HCT116 (cell line): Measurements from ENCODE around the gene ZBTB20. TPM values are rescaled to one million over a fixed set of nuclear protein-coding genes. Genes with fewer than 3 reads are reported as not detected.

ENCODE experiments used
- ATAC-seq: fragments of 200-7000 bp; cut with Tn5 transposase; 2 replicates; pipeline ENCODE4 v1.9.1; 2020; ENCODE audit warnings: mild to moderate bottlenecking, moderate library complexity
- BruUV-seq: library from RNA; stranded (reverse); fragments of 400-500 nt; replicated peaks from 2 replicates; lab custom pipeline; 2021; lab: Mats Ljungman, UMichigan
- CTCF ChIA-PET: fragments of 300-600 bp; sonication (Branson Sonifier 250); formaldehyde crosslinking; loops from one replicate; lab custom pipeline; 2021; ENCODE audit warnings: antibody characterized with exemption; lab: Charles Lee
- POLR2A ChIA-PET: fragments of 300-600, 350-600 bp; sonication (Branson Sonifier 250); formaldehyde crosslinking; loops from one replicate; lab custom pipeline; 2021; ENCODE audit warnings: antibody characterized with exemption; lab: Charles Lee
- RAD21 ChIA-PET, 2 experiments: fragments of 300-600 bp; sonication (Branson Sonifier 250); formaldehyde crosslinking; loops; one replicate each; lab custom pipeline; 2023; ENCODE audit warnings: low total read pairs in 2 of 2; ENCODE audit not compliant: uncharacterized antibody in 2 of 2, unreplicated experiment in 2 of 2, low non-redundant PET in 1 of 2; lab: Charles Lee
- DNase-seq: peaks from one replicate; pipeline ENCODE4 v3.0.0-alpha.2; 2010; ENCODE audit warnings: low read depth, low spot score
- H2AFZ ChIP-seq: fragments of 200-600 bp; shearing (Covaris generic), sonication (generic); 2 replicates; pipeline ENCODE4 v1.6.1; 2017; ENCODE audit warnings: low read depth, mixed run types, mixed read lengths, antibody characterized with exemption, low read length; ENCODE audit not compliant: poor library complexity, severe bottlenecking
- H3K27ac ChIP-seq: 2 replicates; pipeline ENCODE4 v1.5.1; 2012; ENCODE audit warnings: low read depth, low read length
- H3K27me3 ChIP-seq: fragments of 200-600 bp; sonication (generic); 2 replicates; pipeline ENCODE4 v1.6.1; 2016; ENCODE audit warnings: mixed run types, low read length, mixed read lengths; ENCODE audit not compliant: insufficient read depth
- H3K36me3 ChIP-seq, 2 experiments: fragments of 200-500 bp in 1 of 2; fragments of 200-600 bp in 1 of 2; sonication (Bioruptor generic) in 1 of 2; sonication (generic) in 1 of 2; 2 replicates each; pipeline versions ENCODE4 v1.5.1 to v1.6.1; 2014 to 2016; ENCODE audit warnings: low read length in 2 of 2, inconsistent platforms in 1 of 2, mixed read lengths in 1 of 2, mixed run types in 1 of 2; ENCODE audit not compliant: insufficient read depth in 2 of 2, control insufficient read depth in 1 of 2
- H3K4me1 ChIP-seq, 2 experiments: fragments of 200-600 bp in 1 of 2; sonication (generic) in 1 of 2; 2 replicates each; pipeline versions ENCODE4 v1.5.1 to v1.6.1; 2012 to 2017; ENCODE audit warnings: low read length in 2 of 2, inconsistent platforms in 1 of 2, mild to moderate bottlenecking in 1 of 2, mixed read lengths in 1 of 2, mixed run types in 1 of 2, moderate library complexity in 1 of 2; ENCODE audit not compliant: insufficient read depth in 2 of 2, control insufficient read depth in 1 of 2
- H3K4me2 ChIP-seq: fragments of 200-600 bp; sonication (generic); 2 replicates; pipeline ENCODE4 v1.6.1; 2017; ENCODE audit warnings: mixed run types, low read length, mixed read lengths
- H3K4me3 ChIP-seq, 2 experiments: fragments of 200-600 bp in 1 of 2; sonication (generic) in 1 of 2; replicated peaks in 1 of 2; 2 replicates each; pipeline ENCODE4 v1.5.1; 2011 to 2016; ENCODE audit warnings: low read length in 2 of 2, control low read depth in 1 of 2, low read depth in 1 of 2, mild to moderate bottlenecking in 1 of 2, mixed read lengths in 1 of 2, mixed run types in 1 of 2
- H3K79me2 ChIP-seq: fragments of 200-600 bp; sonication (generic); 2 replicates; pipeline ENCODE4 v1.6.1; 2017; ENCODE audit warnings: mild to moderate bottlenecking, mixed run types, low read length, moderate library complexity, mixed read lengths; ENCODE audit not compliant: insufficient read depth
- H3K9ac ChIP-seq: fragments of 200-600 bp; sonication (generic); 2 replicates; pipeline ENCODE4 v1.6.1; 2016; ENCODE audit warnings: low read length, mixed read lengths
- H3K9me2 ChIP-seq: fragments of 200-600 bp; sonication (generic), shearing (Covaris generic); 2 replicates; pipeline ENCODE4 v1.6.1; 2017; ENCODE audit warnings: mixed run types, mild to moderate bottlenecking, moderate library complexity; ENCODE audit not compliant: insufficient read depth
- H3K9me3 ChIP-seq, 2 experiments: fragments of 200-500 bp in 1 of 2; fragments of 200-600 bp in 1 of 2; sonication (Bioruptor generic) in 1 of 2; sonication (generic) in 1 of 2; 2 replicates each; pipeline ENCODE4 v1.6.1; 2014 to 2017; ENCODE audit warnings: low read length in 2 of 2, mixed read lengths in 2 of 2, inconsistent platforms in 1 of 2, low read depth in 1 of 2, mild to moderate bottlenecking in 1 of 2, mixed run types in 1 of 2, moderate library complexity in 1 of 2; ENCODE audit not compliant: control insufficient read depth in 1 of 2, insufficient read depth in 1 of 2
- H4K20me1 ChIP-seq: fragments of 200-600 bp; sonication (generic), shearing (Covaris generic); 2 replicates; pipeline ENCODE4 v1.6.1; 2017; ENCODE audit warnings: mixed run types, mild to moderate bottlenecking, moderate library complexity; ENCODE audit not compliant: insufficient read depth
- CBX3 ChIP-seq: IDR thresholded peaks from 2 replicates; pipeline ENCODE4 v1.6.1; 2012; ENCODE audit warnings: low read depth
- CEBPB ChIP-seq: IDR thresholded peaks from 2 replicates; pipeline ENCODE4 v1.6.1; 2012; ENCODE audit warnings: low read depth
- EZH2phosphoT487 ChIP-seq: fragments of 200-600 bp; IDR thresholded peaks from 2 replicates; pipeline ENCODE4 v1.6.1; 2018; ENCODE audit warnings: antibody characterized with exemption, borderline replicate concordance
- JUND ChIP-seq: IDR thresholded peaks from 2 replicates; pipeline ENCODE4 v1.6.1; 2012
- MAX ChIP-seq: IDR thresholded peaks from 2 replicates; pipeline ENCODE4 v1.6.1; 2012
- POLR2AphosphoS5 ChIP-seq: IDR thresholded peaks from 2 replicates; pipeline ENCODE4 v1.6.1; 2011; ENCODE audit warnings: mild to moderate bottlenecking, low read depth, low read length, moderate library complexity
- REST ChIP-seq: IDR thresholded peaks from 2 replicates; pipeline ENCODE4 v1.6.1; 2012; ENCODE audit warnings: low read depth
- SIN3A ChIP-seq: IDR thresholded peaks from 2 replicates; pipeline ENCODE4 v1.6.1; 2012; ENCODE audit warnings: low read depth
- SP1 ChIP-seq: IDR thresholded peaks from 2 replicates; pipeline ENCODE4 v1.6.1; 2012; ENCODE audit warnings: low read depth
- ZFX ChIP-seq: fragments of 450-650 bp; IDR thresholded peaks from 2 replicates; pipeline ENCODE4 v1.6.1; 2017
- intact Hi-C: fragments of 100-400 bp; cut with micrococcal nuclease; formaldehyde crosslinking; loops from 2 replicates; pipeline ENCODE4 v1.10.0; 2022
- total RNA-seq: library from RNA; stranded (reverse); gene quantifications from one replicate; pipeline ENCODE4 v1.2.1, GENCODE V29; 2021; ENCODE audit not compliant: unreplicated experiment

ZBTB20 gene
- total RNA-seq, 1 experiment from 2014 or later, result 42.1 TPM

- TF ChIP-seq ZFX (no peak), MAX (no peak), CEBPB (no peak), POLR2AphosphoS5 (no peak), JUND (no peak), REST (no peak), SP1 (no peak), SIN3A (no peak), EZH2phosphoT487 (no peak), CBX3 (no peak)
- intact Hi-C loops, result no loop called here
- RAD21 ChIA-PET, result no interaction called here
- Histone ChIP-seq H3K4me2 (no peak overlapping the region), H3K27ac (no peak overlapping the region), H3K9me3 (no peaks in the 10 kb centered on the region), H3K27me3 (no peaks in the 10 kb centered on the region), H3K9me2 (0 out of 2 replicates have a peak, but pooled peaks cover 2% of the 10 kb centered on the region), H3K36me3 (no peaks in the 10 kb centered on the region), H3K4me1 (peaks cover 0 to 4% of the 10 kb centered on the region in 2 experiments; a peak in 1 of 4 replicates), H3K9ac (no peak overlapping the region), H4K20me1 (no peaks in the 10 kb centered on the region), H2AFZ (no peak overlapping the region), H3K79me2 (no peaks in the 10 kb centered on the region), H3K4me3 (no peak overlapping the region)
- POLR2A ChIA-PET, result no interaction called here
- no peak for ATAC-seq
- DNase-seq, result no peak
- CTCF ChIA-PET, result interaction anchor here (0.7 kb wide), 1 partner anchor 482 kb away, joined by 3 read pairs; no protein-coding TSS in a partner anchor
- BruUV-seq, result no TSS peak
Measured at GRCh38 chr3:115086344-115086743, 60.7 kb downstream of the ZBTB20 start.
